ENCODE data around the gene OR52K1. TPM values are rescaled to one million over a fixed set of nuclear protein-coding genes. Genes with fewer than 3 reads are reported as not detected.

Gene OR52K1
- total RNA-seq (2014; rRNA removed; shearing (Covaris generic)) (not detected in 2 replicates), polyA plus RNA-seq (2016; fragmentation: Nextera tagmentation; extraction: Ambion mirVana) (not detected in 2 replicates)

GRCh38 chr11:4482445-4482844 lies at the start of gene OR52K1:
OR52K1 (plus strand) TSS chr11:4482646; CDS start chr11:4488901, 6,255 bp downstream.
- Histone ChIP-seq H4K20me1 (ENCODE audit: insufficient read depth) (no peaks in the 10 kb centered on the region), H2AFZ (no peak within 1 kb of the TSS), H3K4me3 (no peak within 1 kb of the TSS), H3K36me3 (ENCODE audit: low read depth) (no peaks in the 10 kb centered on the region), H3K4me2 (ENCODE audit: unreplicated experiment) (no peak within 1 kb of the TSS), H3K9me3 (ENCODE audit: low read depth) (no peaks in the 10 kb centered on the region), H3K27me3 (replicated peaks; ENCODE audit: insufficient read depth) (peaks cover 6% of the 10 kb centered on the region; the same call in 1 of the 2 replicates), H3F3A (ENCODE audit: insufficient read depth) (no peaks in the 10 kb centered on the region), H3K27ac (no peak within 1 kb of the TSS), H3K9ac (no peak within 1 kb of the TSS), H3K79me2 (ENCODE audit: insufficient read depth) (no peaks in the 10 kb centered on the region), H3K9me2 (ENCODE audit: insufficient read depth) (no peaks in the 10 kb centered on the region), H3K4me1 (ENCODE audit: insufficient read depth) (peaks cover 8% of the 10 kb centered on the region; the same call in 1 of the 2 replicates)
- WGBS, 2 experiments (ENCODE audit: low coverage in 1 of 2, low lambda C conversion rate in 2 of 2, missing lambda C conversion rate in 2 of 2), result 61 to 65% methylated on average over 2 of the region's 2 CpGs
- in situ Hi-C loops (cut with MboI), result loop anchor here (25.0 kb wide), 1 partner anchor 295 kb away; no protein-coding TSS in a partner anchor
- no peak for TF ChIP-seq EZH2 (IDR thresholded peaks at IDR 0.05; ENCODE audit: insufficient read depth, poor library complexity, severe bottlenecking)
- no peak for TF ChIP-seq EZH2phosphoT487 (IDR thresholded peaks at IDR 0.05; ENCODE audit: insufficient read depth, low read depth)
- DNase-seq, result no peak

GRCh38 chr11:4433856-4434255 lies 48.6 kb upstream of the OR52K1 start:
- Histone ChIP-seq H3K9me2 (ENCODE audit: insufficient read depth) (no peaks in the 10 kb centered on the region), H4K20me1 (ENCODE audit: insufficient read depth) (no peaks in the 10 kb centered on the region), H2AFZ (no peak overlapping the region), H3K4me3 (no peak overlapping the region), H3K4me2 (ENCODE audit: unreplicated experiment) (no peak overlapping the region), H3K9me3 (ENCODE audit: low read depth) (no peaks in the 10 kb centered on the region), H3K9ac (no peak overlapping the region), H3K79me2 (ENCODE audit: insufficient read depth) (no peaks in the 10 kb centered on the region), H3F3A (ENCODE audit: insufficient read depth) (no peaks in the 10 kb centered on the region), H3K27ac (no peak overlapping the region), H3K36me3 (ENCODE audit: low read depth) (no peaks in the 10 kb centered on the region), H3K27me3 (replicated peaks; ENCODE audit: insufficient read depth) (no peaks in the 10 kb centered on the region), H3K4me1 (ENCODE audit: insufficient read depth) (no peaks in the 10 kb centered on the region)
- 14 to 21% methylated on average over 2 of the region's 2 CpGs for WGBS, 2 experiments (ENCODE audit: low coverage in 1 of 2, low lambda C conversion rate in 2 of 2, missing lambda C conversion rate in 2 of 2)
- no peak for DNase-seq
- in situ Hi-C loops (cut with MboI), result no loop called here
- TF ChIP-seq EZH2phosphoT487 (IDR thresholded peaks at IDR 0.05; ENCODE audit: insufficient read depth, low read depth) (no peak), EZH2 (IDR thresholded peaks at IDR 0.05; ENCODE audit: insufficient read depth, poor library complexity, severe bottlenecking) (no peak)

- in situ Hi-C loops (cut with MboI), result no loop called here
- no peaks in the 10 kb centered on the region for H3K9me3 ChIP-seq (ENCODE audit: low read depth)
These were observed 46.0 kb upstream of the OR52K1 start for GRCh38 chr11:4436411-4436810.

GRCh38 chr11:4441515-4441914 lies 40.9 kb upstream of the OR52K1 start:
- TF ChIP-seq EZH2phosphoT487 (IDR thresholded peaks at IDR 0.05; ENCODE audit: insufficient read depth, low read depth) (no peak), EZH2 (IDR thresholded peaks at IDR 0.05; ENCODE audit: insufficient read depth, poor library complexity, severe bottlenecking) (no peak)
- H2AFZ ChIP-seq, result no peak overlapping the region
- no peak overlapping the region for H3K4me2 ChIP-seq (ENCODE audit: unreplicated experiment)
- 59 to 65% methylated on average over 3 of the region's 3 CpGs for WGBS, 2 experiments (ENCODE audit: low coverage in 1 of 2, low lambda C conversion rate in 2 of 2, missing lambda C conversion rate in 2 of 2)
- H3K27me3 ChIP-seq (replicated peaks; ENCODE audit: insufficient read depth), result no peaks in the 10 kb centered on the region
- H3K27ac ChIP-seq, result no peak overlapping the region
- no peaks in the 10 kb centered on the region for H3K4me1 ChIP-seq (ENCODE audit: insufficient read depth)
- no peaks in the 10 kb centered on the region for H4K20me1 ChIP-seq (ENCODE audit: insufficient read depth)
- H3F3A ChIP-seq (ENCODE audit: insufficient read depth), result no peaks in the 10 kb centered on the region
- H3K9me2 ChIP-seq (ENCODE audit: insufficient read depth), result no peaks in the 10 kb centered on the region
- H3K9ac ChIP-seq, result no peak overlapping the region
- H3K79me2 ChIP-seq (ENCODE audit: insufficient read depth), result no peaks in the 10 kb centered on the region
- no peaks in the 10 kb centered on the region for H3K9me3 ChIP-seq (ENCODE audit: low read depth)
- no peak overlapping the region for H3K4me3 ChIP-seq
- no peak for DNase-seq
- in situ Hi-C loops (cut with MboI), result no loop called here
- H3K36me3 ChIP-seq (ENCODE audit: low read depth), result no peaks in the 10 kb centered on the region

More at GRCh38 chr11:4436411-4436810, 46.0 kb upstream of the OR52K1 start:
- Histone ChIP-seq H3K9ac (no peak overlapping the region), H2AFZ (no peak overlapping the region), H3K4me2 (ENCODE audit: unreplicated experiment) (no peak overlapping the region), H3K27me3 (replicated peaks; ENCODE audit: insufficient read depth) (no peaks in the 10 kb centered on the region), H3K27ac (no peak overlapping the region), H3K79me2 (ENCODE audit: insufficient read depth) (no peaks in the 10 kb centered on the region), H3K36me3 (ENCODE audit: low read depth) (no peaks in the 10 kb centered on the region), H4K20me1 (ENCODE audit: insufficient read depth) (no peaks in the 10 kb centered on the region), H3K9me2 (ENCODE audit: insufficient read depth) (no peaks in the 10 kb centered on the region), H3F3A (ENCODE audit: insufficient read depth) (no peaks in the 10 kb centered on the region), H3K4me1 (ENCODE audit: insufficient read depth) (no peaks in the 10 kb centered on the region), H3K4me3 (no peak overlapping the region)
- no peak for TF ChIP-seq EZH2phosphoT487 (IDR thresholded peaks at IDR 0.05; ENCODE audit: insufficient read depth, low read depth)
- no peak for TF ChIP-seq EZH2 (IDR thresholded peaks at IDR 0.05; ENCODE audit: insufficient read depth, poor library complexity, severe bottlenecking)
- 0% methylated on average over 1 of the region's 1 CpG for WGBS, 2 experiments (ENCODE audit: low coverage in 1 of 2, low lambda C conversion rate in 2 of 2, missing lambda C conversion rate in 2 of 2)
- DNase-seq, result no peak

All from GM23248 (cell line).